COR-L47 (cell line): Measurements from ENCODE around the gene LCN15.
A peak's percentile ranks its signal among the peaks of the same experiment; 100 is the strongest.
"Not testable (repeated sequence)": the region's sequence is repeated elsewhere in the genome, so short reads cannot be mapped to it uniquely, and the experiment has no call there.

Experiments
- DNase-seq: peaks from one replicate; lab custom pipeline; 2025; lab: John Stamatoyannopoulos, UW

The LCN15 gene

GRCh38 chr9:136774416-136775045, 10.2 kb upstream of the LCN15 start:
- no peak for DNase-seq

- DNase-seq, result no peak
These were observed 9.2 kb upstream of the LCN15 start for GRCh38 chr9:136773386-136774044.

- DNase-seq, result no peak
These were observed 7.6 kb upstream of the LCN15 start for GRCh38 chr9:136771907-136772415.

- no peak for DNase-seq
These were observed 5.4 kb upstream of the LCN15 start for GRCh38 chr9:136769710-136770191.

- DNase-seq, result peak; percentile 81
These were observed 2.2 kb upstream of the LCN15 start for GRCh38 chr9:136766410-136767120.

GRCh38 chr9:136765745-136766409, 1.6 kb upstream of the LCN15 start:
- DNase-seq, result not testable (repeated sequence)

GRCh38 chr9:136765041-136765440, 723 bp upstream of the LCN15 start:
- no peak for DNase-seq

GRCh38 chr9:136763649-136764035, 676 bp downstream of the LCN15 start:
- DNase-seq, result no peak

GRCh38 chr9:136762915-136763648, 1.2 kb downstream of the LCN15 start:
- DNase-seq, result no peak

GRCh38 chr9:136762221-136762691, 2.1 kb downstream of the LCN15 start:
- DNase-seq, result no peak

- DNase-seq, result no peak
These were observed 2.8 kb downstream of the LCN15 start for GRCh38 chr9:136761545-136761981.

GRCh38 chr9:136760834-136761544, 3.3 kb downstream of the LCN15 start:
- DNase-seq, result peak; percentile 52

GRCh38 chr9:136760424-136760823, 3.9 kb downstream of the LCN15 start:
- DNase-seq, result no peak

- no peak for DNase-seq
These were observed 4.6 kb downstream of the LCN15 start for GRCh38 chr9:136759436-136760325.

- no peak for DNase-seq
These were observed 5.3 kb downstream of the LCN15 start for GRCh38 chr9:136759001-136759400.

- no peak for DNase-seq
These were observed 6.6 kb downstream of the LCN15 start for GRCh38 chr9:136757751-136758140.

GRCh38 chr9:136757328-136757727, 7.0 kb downstream of the LCN15 start:
- DNase-seq, result no peak

GRCh38 chr9:136756836-136757235, 7.5 kb downstream of the LCN15 start:
- no peak for DNase-seq

- DNase-seq, result no peak
These were observed 8.2 kb downstream of the LCN15 start for GRCh38 chr9:136756134-136756438.
